Stimulated activated CD4-positive, alpha-beta T cell treated with anti-CD3 and anti-CD28 coated beads, Interleukin-4, amount 100 ng/mL, for 48 hours (primary cell): ENCODE measurements around the gene CD164L2.

Experiments used
- DNase-seq, 2 donors: peaks; one replicate each; pipeline ENCODE4 v3.0.0-alpha.2; 2020; ENCODE audit warnings: low read depth in 2 of 2

Gene CD164L2

GRCh38 chr1:27346991-27347624 lies 36.0 kb downstream of the CD164L2 start:
- no peak for DNase-seq

GRCh38 chr1:27346357-27346756 lies 36.8 kb downstream of the CD164L2 start:
- no peak for DNase-seq

GRCh38 chr1:27345272-27345671 lies 37.9 kb downstream of the CD164L2 start:
- no peak for DNase-seq

DNA sequence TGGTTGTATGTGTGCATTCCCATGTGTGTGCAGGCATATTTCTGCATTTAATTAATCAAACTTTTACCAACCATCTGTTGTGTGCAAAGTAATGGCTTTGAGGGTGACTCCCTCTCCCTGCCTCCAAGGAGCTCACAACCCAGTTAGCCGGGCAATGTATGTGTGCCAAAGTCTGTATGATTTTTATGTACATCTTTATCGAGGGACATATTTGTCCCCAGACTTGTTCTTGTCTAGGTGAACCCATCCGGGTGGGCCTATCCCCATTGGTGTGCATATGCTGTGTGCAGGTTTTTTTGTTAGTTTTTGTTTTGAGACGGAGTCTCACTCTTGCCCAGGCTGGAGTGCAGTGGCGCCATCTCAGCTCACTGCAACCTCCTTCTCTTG lies 39.5 kb downstream of the CD164L2 start:
- DNase-seq: no peak

GRCh38 chr1:27342778-27343638 lies 40.1 kb downstream of the CD164L2 start:
- peak in 1 of 2 donors; percentile 45 for DNase-seq

GRCh38 chr1:27342391-27342777 lies 40.7 kb downstream of the CD164L2 start:
- no peak for DNase-seq

- peak in 1 of 2 donors; percentile 54 for DNase-seq
These were observed 41.4 kb downstream of the CD164L2 start, which contains the start of gene SYTL1 for GRCh38 chr1:27341525-27342252. Gene SYTL1, plus strand, starts transcription at chr1:27342022. Its CDS starts 3,313 bp downstream, at chr1:27345335.

GRCh38 chr1:27339213-27339612 lies 43.9 kb downstream of the CD164L2 start:
- no peak for DNase-seq

DNA sequence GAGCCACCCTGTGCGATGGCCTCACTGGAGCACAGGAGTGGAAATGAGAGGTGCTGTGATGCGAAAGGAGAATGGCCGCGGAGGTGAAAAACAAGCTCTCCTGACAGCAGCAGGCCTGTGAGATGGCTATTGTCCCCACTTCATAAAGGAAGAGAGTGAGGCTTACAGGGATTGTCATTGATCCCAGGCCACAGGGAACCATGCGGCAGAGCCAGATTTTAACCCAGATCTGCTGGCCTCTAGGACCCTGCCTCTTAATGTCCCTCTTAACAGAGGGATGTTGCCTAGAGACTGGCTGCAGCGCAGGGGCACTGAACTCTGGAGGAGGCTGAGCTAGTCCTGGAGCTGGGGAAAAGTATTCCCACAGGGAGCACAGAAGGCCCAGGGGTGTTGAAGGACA lies 44.4 kb downstream of the CD164L2 start:
- DNase-seq: no peak

DNA sequence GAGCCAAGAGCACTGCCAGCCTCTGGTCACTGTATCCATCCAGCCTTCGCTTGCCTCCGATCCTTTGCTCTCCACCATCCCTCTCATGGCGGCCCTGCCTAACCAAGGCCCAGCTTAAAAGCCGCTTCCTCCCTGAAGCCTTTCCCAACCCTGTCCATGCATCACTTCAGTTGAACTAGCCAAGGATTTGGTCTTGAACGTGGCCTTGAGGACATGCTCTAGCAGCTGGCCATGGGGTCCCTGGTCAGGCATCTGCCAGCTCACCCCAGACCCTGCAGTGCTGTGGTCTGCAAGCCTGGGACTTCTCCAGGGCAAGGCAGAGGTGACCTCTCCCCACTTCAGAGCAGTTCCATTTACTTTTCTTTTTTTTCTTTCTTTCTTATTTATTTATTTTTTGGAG lies 46.4 kb downstream of the CD164L2 start:
- no peak for DNase-seq

GRCh38 chr1:27335506-27336422 lies 47.4 kb downstream of the CD164L2 start:
- DNase-seq: no peak

GRCh38 chr1:27333717-27334279 lies 49.3 kb downstream of the CD164L2 start:
- no peak for DNase-seq

DNA sequence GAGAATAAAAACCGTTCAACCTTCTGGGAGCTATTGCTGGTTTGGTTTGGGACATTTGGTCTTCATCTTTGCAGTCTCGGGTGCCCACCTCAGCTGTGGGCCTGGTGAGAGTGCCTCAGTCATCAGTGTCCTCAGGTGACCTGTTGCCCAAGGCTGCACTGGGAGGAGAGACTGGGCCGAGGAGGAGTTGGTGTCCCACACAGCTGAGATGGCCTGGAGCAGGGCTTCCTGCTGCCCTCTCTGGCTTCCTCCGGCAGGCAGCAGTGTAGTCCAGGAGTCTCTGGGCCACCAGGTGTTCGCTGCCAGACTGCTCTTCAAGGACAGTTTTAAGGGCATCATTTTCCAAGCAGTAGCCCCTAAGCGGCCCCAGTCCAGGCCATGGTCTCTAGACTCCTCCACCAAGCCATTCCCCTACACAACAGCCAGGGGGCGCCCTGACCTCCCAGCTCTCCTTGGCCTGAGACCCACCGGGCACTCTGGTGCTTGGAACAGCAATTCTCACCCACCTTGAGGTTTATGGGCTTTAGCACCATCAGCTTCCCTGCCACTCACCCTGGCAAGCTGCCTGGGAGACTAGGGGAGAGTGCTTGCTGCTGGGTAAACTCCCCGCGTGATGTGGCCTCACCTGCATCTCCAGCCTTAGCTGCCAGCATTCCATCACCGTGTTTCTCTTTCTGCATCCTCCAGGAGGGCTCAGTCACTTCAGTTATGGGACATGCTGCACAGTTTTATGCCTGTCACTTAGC lies 50.4 kb downstream of the CD164L2 start:
- peak in 1 of 2 donors; percentile 32 for DNase-seq

- DNase-seq: no peak
These were observed 51.2 kb downstream of the CD164L2 start for GRCh38 chr1:27331922-27332321.

DNA sequence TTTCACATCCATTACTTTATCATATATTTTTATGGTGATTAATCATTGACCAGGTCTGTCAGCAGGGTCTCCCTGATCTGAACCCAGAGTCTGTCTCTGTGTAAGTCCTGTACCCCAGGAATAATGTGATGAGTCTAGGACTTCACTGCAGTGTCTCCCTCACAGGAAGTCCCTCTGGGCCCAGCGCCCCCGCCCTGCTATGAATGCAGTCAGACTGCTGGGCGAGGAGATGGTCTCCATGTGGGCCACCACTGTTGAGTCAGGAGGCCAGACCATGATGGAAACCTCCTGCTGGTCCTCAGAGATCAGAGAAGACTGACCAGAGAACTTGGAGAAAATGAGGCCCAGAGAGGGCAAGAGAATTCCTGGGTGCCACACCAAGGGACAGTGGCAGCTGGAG lies 51.7 kb downstream of the CD164L2 start:
- no peak for DNase-seq

DNA sequence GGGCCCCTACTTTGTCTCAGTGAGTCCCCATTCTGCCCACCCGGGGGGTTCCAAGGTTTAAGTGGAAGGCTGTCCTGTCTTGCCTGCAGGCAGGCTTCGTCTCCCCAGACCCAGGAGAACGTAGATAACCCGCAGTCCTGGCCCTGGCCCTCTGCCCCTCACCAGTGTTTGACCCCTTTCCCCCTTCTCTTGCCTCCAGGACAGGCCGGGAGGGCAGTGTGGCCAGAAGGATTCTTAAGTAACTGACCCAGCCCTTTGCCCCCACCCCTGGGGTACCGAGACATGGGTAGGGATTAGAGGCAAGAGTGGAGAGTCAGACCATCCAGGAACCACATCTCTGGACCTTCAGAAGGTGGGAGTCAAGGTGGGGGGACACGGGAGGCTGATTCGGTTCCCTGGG lies 52.3 kb downstream of the CD164L2 start:
- DNase-seq: no peak
